ENCODE results near the gene KCNT2.

The KCNT2 gene

GRCh38 chr1:196387766-196388165, 220.5 kb downstream of the KCNT2 start:
- no peaks in the 10 kb centered on the region for H3K27me3 ChIP-seq
- no peaks in the 10 kb centered on the region for H3K9me3 ChIP-seq
- no peaks in the 10 kb centered on the region for H3K36me3 ChIP-seq
- H3K27ac ChIP-seq: no peak overlapping the region
- H3K4me3 ChIP-seq (ENCODE audit: low read depth in 1 of 2, low read length in 1 of 2): no peak overlapping the region
- TF ChIP-seq CTCF (IDR thresholded peaks at IDR 0.05): no peak
- no peaks in the 10 kb centered on the region for H3K4me1 ChIP-seq (ENCODE audit: control insufficient read depth in 1 of 2, insufficient read depth in 1 of 2, low read depth in 1 of 2, low read length in 1 of 2)

GRCh38 chr1:196385109-196385508, 223.1 kb downstream of the KCNT2 start:
- Histone ChIP-seq H3K36me3 (no peaks in the 10 kb centered on the region), H3K27ac (no peak overlapping the region), H3K4me3 (ENCODE audit: low read depth in 1 of 2, low read length in 1 of 2) (no peak overlapping the region), H3K27me3 (no peaks in the 10 kb centered on the region), H3K9me3 (no peaks in the 10 kb centered on the region), H3K4me1 (ENCODE audit: control insufficient read depth in 1 of 2, insufficient read depth in 1 of 2, low read depth in 1 of 2, low read length in 1 of 2) (no peaks in the 10 kb centered on the region)
- no peak for TF ChIP-seq CTCF (IDR thresholded peaks at IDR 0.05)

- Histone ChIP-seq H3K27ac (no peak overlapping the region), H3K27me3 (no peaks in the 10 kb centered on the region), H3K36me3 (no peaks in the 10 kb centered on the region), H3K4me1 (ENCODE audit: control insufficient read depth in 1 of 2, insufficient read depth in 1 of 2, low read depth in 1 of 2, low read length in 1 of 2) (no peaks in the 10 kb centered on the region), H3K4me3 (ENCODE audit: low read depth in 1 of 2, low read length in 1 of 2) (no peak overlapping the region), H3K9me3 (no peaks in the 10 kb centered on the region)
- no peak for TF ChIP-seq CTCF (IDR thresholded peaks at IDR 0.05)
Observed at GRCh38 chr1:196382383-196382782, 225.9 kb downstream of the KCNT2 start.

GRCh38 chr1:196381544-196381943, 226.7 kb downstream of the KCNT2 start:
- TF ChIP-seq CTCF (IDR thresholded peaks at IDR 0.05): no peak
- H3K9me3 ChIP-seq: no peaks in the 10 kb centered on the region

GRCh38 chr1:196380316-196380715, 227.9 kb downstream of the KCNT2 start:
- Histone ChIP-seq H3K36me3 (no peaks in the 10 kb centered on the region), H3K27me3 (no peaks in the 10 kb centered on the region), H3K4me3 (ENCODE audit: low read depth in 1 of 2, low read length in 1 of 2) (no peak overlapping the region), H3K9me3 (no peaks in the 10 kb centered on the region), H3K27ac (no peak overlapping the region), H3K4me1 (ENCODE audit: control insufficient read depth in 1 of 2, insufficient read depth in 1 of 2, low read depth in 1 of 2, low read length in 1 of 2) (no peaks in the 10 kb centered on the region)
- no peak for TF ChIP-seq CTCF (IDR thresholded peaks at IDR 0.05)

More at GRCh38 chr1:196381544-196381943, 226.7 kb downstream of the KCNT2 start:
- H3K27me3 ChIP-seq: no peaks in the 10 kb centered on the region
- no peak overlapping the region for H3K27ac ChIP-seq
- H3K36me3 ChIP-seq: no peaks in the 10 kb centered on the region
- H3K4me3 ChIP-seq (ENCODE audit: low read depth in 1 of 2, low read length in 1 of 2): no peak overlapping the region
- H3K4me1 ChIP-seq (ENCODE audit: control insufficient read depth in 1 of 2, insufficient read depth in 1 of 2, low read depth in 1 of 2, low read length in 1 of 2): no peaks in the 10 kb centered on the region

GRCh38 chr1:196377811-196378210, 230.4 kb downstream of the KCNT2 start:
- TF ChIP-seq CTCF (IDR thresholded peaks at IDR 0.05): no peak
- H3K27me3 ChIP-seq: no peaks in the 10 kb centered on the region
- H3K9me3 ChIP-seq: no peaks in the 10 kb centered on the region
- H3K36me3 ChIP-seq: no peaks in the 10 kb centered on the region
- no peak overlapping the region for H3K27ac ChIP-seq
- no peak overlapping the region for H3K4me3 ChIP-seq (ENCODE audit: low read depth in 1 of 2, low read length in 1 of 2)
- H3K4me1 ChIP-seq (ENCODE audit: control insufficient read depth in 1 of 2, insufficient read depth in 1 of 2, low read depth in 1 of 2, low read length in 1 of 2): no peaks in the 10 kb centered on the region

Measured in neutrophil (primary cell).